Heart right ventricle (tissue), 16 donors: ENCODE measurements around the gene AATF. TPM values are rescaled to one million over a fixed set of nuclear protein-coding genes. Genes with fewer than 3 reads are reported as not detected.
A peak's percentile ranks its signal among the peaks of the same experiment; 100 is the strongest.

Experiments used
- ATAC-seq, 8 donors: fragments of 200-7000 bp; cut with Tn5 transposase; one replicate each; pipeline ENCODE4 v1.9.1; 2020; ENCODE audit warnings: mild to moderate bottlenecking in 8 of 8, moderate library complexity in 8 of 8, moderate number of reproducible peaks in 1 of 8
- DNase-seq, 2 donors: peaks; one replicate each; pipeline ENCODE4 v3.0.0-alpha.2; 2020
- H3K27ac ChIP-seq, 10 donors: fragments of 200-600 bp; sonication (generic) in 2 of 10; one replicate each; pipeline versions ENCODE4 v1.5.0 to v1.8.0; 2020 to 2022; ENCODE audit warnings: mild to moderate bottlenecking in 3 of 10
- H3K27me3 ChIP-seq, 7 donors: fragments of 200-600 bp; one replicate each; pipeline ENCODE4 v1.8.0; 2021 to 2022; ENCODE audit warnings: mild to moderate bottlenecking in 2 of 7
- H3K36me3 ChIP-seq, 9 donors: fragments of 200-600 bp; sonication (generic) in 1 of 9; one replicate each; pipeline versions ENCODE4 v1.5.0 to v1.8.0; 2020 to 2022; ENCODE audit warnings: mild to moderate bottlenecking in 2 of 9
- H3K4me1 ChIP-seq, 9 donors: fragments of 200-600 bp; sonication (generic) in 1 of 9; one replicate each; pipeline versions ENCODE4 v1.5.0 to v1.8.0; 2020 to 2022; ENCODE audit warnings: mild to moderate bottlenecking in 4 of 9
- H3K4me3 ChIP-seq, 10 donors: fragments of 200-600 bp; sonication (generic) in 2 of 10; one replicate each; pipeline versions ENCODE4 v1.5.0 to v1.8.0; 2020 to 2022; ENCODE audit warnings: mild to moderate bottlenecking in 7 of 10, moderate library complexity in 2 of 10
- H3K9me3 ChIP-seq, 11 donors: fragments of 200-600 bp in 10 of 11; sonication (generic) in 2 of 11; one replicate each; pipeline versions ENCODE4 v1.5.0 to v1.8.0; 2013 to 2022; ENCODE audit warnings: mild to moderate bottlenecking in 2 of 11, control low read depth in 1 of 11, moderate library complexity in 1 of 11
- WGBS, 2 donors: extraction: QIAGEN DNeasy Blood & Tissue Kit; methylation state at CpG; one replicate each; pipeline ENCODE4 v1.1.7; 2013; ENCODE audit warnings: inconsistent platforms in 1 of 2; 5-methylcytosine and 5-hydroxymethylcytosine counted together
- intact Hi-C, 10 donors: fragments of 100-400 bp; cut with DNase I; formaldehyde crosslinking; loops; one replicate each; pipeline versions ENCODE4 v1.11.1 to v1.14.2; 2022
- polyA plus RNA-seq, 2 donors: library from polyadenylated mRNA; stranded (reverse); fragments of 200-250 nt; gene quantifications; one replicate each; pipeline ENCODE4 v1.2.3, GENCODE V29; 2013
- total RNA-seq, 10 donors: library from RNA; stranded (reverse); fragmentation: NEBNext Ultra II Directional in 3 of 10; extraction: Animal tissue kit (Norgen Biotek cat#: 25700) in 3 of 10; gene quantifications; one replicate each; pipeline versions ENCODE4 v1.2.1 to v1.2.4, GENCODE V29; 2021 to 2023
- TF ChIP-seq, protein P1 (sequence below), 9 donors: fragments of 200-600 bp; sonication (generic) in 2 of 9; IDR thresholded peaks; one replicate each; pipeline versions ENCODE4 v1.5.0 to v1.8.0; 2021 to 2022; ENCODE audit warnings: antibody characterized with exemption in 9 of 9, mild to moderate bottlenecking in 5 of 9, moderate library complexity in 1 of 9
- donor health status: Arrhythmogenic right ventricular cardiomyopathy.
- donor health status: ischemic (EF 13 %, LVEDD 7.1; RV severe dilation, severe dysfunction).
- donor health status: healthy with polysubstance abuse.
- donor health status: DM: no; HTN: yes; CAD: no.
- donor health status: DM: no; HTN: no; CAD: no.
- donor health status: ischemic (EF 25% LVEDD 6.9; RV normal size, moderate dysfunction).
- donor health status: ischemic (EF 25% LVEDD 5.7; RV mildly dilated, moderate dysfunction).
- donor health status: healthy.
- donor health status: DM: yes; HTN: yes; CAD: no.
- donor health status: Ischemic cardiomyopathy.
- donor health status: ischemic (EF 35%, LVEDD 5.7; RV mildly dilated, moderate dysfunction).
- donor health status: nonischemic (EF 11% LVEDD 7.7; RV severe dilation, severe dysfunction).
- donor health status: DM: yes; HTN: yes; CAD: no.
- donor health status: PGD.
- donor health status: ischemic (EF 29% LVEDD 5.4; RV normal size, mild dysfunction).
- donor health status: nonischemic (EF 23%, LVEDD 6.1; RV moderate dilation, normal function).

AATF gene
- total and polyA plus RNA-seq, 12 donors: 19.9 to 35.5 (median 26.0) TPM

DNA sequence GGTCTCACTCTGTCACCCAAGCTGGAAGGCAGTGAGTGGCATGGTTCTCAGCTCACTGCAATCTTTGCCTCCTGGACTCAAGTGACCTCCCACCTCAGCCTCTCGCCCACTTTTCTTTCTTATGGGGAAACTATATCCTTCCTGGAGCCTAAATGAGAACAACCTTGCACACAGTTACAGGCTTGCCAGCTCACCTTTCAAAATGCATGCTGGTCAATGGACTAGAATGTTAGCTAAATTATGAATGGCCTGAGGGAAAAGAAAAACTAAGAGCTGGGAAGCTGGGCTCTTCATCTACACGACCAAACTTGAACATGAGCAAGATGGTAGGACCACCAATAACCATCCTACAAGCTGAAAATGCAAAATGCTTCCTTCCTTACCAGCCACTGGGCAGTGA, 22.1 kb upstream of the AATF start:
- WGBS, 2 donors: 72 to 79% methylated on average over 2 of the region's 2 CpGs
- ATAC-seq (no peak), DNase-seq (no peak)
- Histone ChIP-seq H3K4me3 (no peak overlapping the region), H3K36me3 (no peaks in the 10 kb centered on the region), H3K27me3 (peaks cover 16 to 100% (median 92%) of the 10 kb centered on the region in 7 donors), H3K4me1 (peaks cover 0 to 11% (median 4%) of the 10 kb centered on the region in 9 donors), H3K9me3 (no peaks in the 10 kb centered on the region), H3K27ac (no peak overlapping the region)
- intact Hi-C loops: loop anchor here in 1 of 10 donors (5.0 kb wide), 1 partner anchor 34 kb away; no protein-coding TSS in a partner anchor
- TF ChIP-seq, protein P1, sequence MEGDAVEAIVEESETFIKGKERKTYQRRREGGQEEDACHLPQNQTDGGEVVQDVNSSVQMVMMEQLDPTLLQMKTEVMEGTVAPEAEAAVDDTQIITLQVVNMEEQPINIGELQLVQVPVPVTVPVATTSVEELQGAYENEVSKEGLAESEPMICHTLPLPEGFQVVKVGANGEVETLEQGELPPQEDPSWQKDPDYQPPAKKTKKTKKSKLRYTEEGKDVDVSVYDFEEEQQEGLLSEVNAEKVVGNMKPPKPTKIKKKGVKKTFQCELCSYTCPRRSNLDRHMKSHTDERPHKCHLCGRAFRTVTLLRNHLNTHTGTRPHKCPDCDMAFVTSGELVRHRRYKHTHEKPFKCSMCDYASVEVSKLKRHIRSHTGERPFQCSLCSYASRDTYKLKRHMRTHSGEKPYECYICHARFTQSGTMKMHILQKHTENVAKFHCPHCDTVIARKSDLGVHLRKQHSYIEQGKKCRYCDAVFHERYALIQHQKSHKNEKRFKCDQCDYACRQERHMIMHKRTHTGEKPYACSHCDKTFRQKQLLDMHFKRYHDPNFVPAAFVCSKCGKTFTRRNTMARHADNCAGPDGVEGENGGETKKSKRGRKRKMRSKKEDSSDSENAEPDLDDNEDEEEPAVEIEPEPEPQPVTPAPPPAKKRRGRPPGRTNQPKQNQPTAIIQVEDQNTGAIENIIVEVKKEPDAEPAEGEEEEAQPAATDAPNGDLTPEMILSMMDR (IDR thresholded peaks at IDR 0.05): no peak

DNA sequence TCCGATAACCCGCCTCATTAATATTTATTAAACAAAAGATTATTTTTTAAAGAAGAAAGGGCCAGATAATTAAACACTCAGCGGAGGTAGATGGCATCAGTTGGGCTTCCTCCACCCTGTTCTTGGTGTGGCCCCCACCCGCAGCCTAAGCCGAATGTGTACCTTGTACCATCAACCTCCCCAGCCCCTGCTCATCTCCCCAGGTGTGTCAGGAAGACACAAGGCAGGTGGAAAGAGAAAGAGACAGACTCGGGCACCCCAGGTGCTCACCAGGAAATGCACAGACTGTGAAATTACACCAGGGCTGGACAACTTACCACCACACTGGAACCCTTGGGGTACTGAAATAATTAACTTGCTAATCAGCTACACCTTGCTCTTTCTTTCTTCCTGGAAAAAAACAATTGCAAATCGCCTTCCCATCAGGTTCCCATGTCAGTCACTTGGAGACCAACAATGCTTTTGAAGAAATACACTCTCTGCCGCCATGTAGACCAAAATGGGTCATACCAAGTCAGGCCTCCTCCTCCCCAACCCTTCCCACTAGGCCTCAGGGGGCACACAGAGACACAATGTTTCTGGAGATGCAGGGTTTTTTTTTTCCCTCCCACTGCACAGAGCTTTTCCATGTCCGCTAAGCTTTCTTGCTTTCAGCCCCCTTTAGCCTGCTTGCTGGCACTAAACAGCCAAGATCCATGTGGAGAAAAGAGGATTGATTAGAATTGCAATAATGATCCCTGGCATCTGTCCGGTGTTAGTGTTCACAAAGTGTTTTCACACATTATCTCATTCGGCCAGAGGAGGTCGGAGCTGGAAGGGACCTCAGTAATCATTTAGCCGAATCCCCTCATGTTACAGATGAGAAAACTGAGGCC, 20.0 kb upstream of the AATF start:
- Histone ChIP-seq H3K4me3 (peak overlapping the region in 1 of 10 donors; percentile 26), H3K27me3 (peaks cover 34 to 100% (median 92%) of the 10 kb centered on the region in 7 donors), H3K36me3 (no peaks in the 10 kb centered on the region), H3K4me1 (peaks cover 1 to 30% (median 22%) of the 10 kb centered on the region in 9 donors), H3K27ac (no peak overlapping the region), H3K9me3 (no peaks in the 10 kb centered on the region)
- TF ChIP-seq, protein P1 (IDR thresholded peaks at IDR 0.05): no peak
- no peak for ATAC-seq
- intact Hi-C loops: loop anchor here in 1 of 10 donors (5.0 kb wide), 1 partner anchor 36 kb away; no protein-coding TSS in a partner anchor
- 50 to 59% methylated on average over 13 of the region's 13 CpGs for WGBS, 2 donors
- no peak for DNase-seq

DNA sequence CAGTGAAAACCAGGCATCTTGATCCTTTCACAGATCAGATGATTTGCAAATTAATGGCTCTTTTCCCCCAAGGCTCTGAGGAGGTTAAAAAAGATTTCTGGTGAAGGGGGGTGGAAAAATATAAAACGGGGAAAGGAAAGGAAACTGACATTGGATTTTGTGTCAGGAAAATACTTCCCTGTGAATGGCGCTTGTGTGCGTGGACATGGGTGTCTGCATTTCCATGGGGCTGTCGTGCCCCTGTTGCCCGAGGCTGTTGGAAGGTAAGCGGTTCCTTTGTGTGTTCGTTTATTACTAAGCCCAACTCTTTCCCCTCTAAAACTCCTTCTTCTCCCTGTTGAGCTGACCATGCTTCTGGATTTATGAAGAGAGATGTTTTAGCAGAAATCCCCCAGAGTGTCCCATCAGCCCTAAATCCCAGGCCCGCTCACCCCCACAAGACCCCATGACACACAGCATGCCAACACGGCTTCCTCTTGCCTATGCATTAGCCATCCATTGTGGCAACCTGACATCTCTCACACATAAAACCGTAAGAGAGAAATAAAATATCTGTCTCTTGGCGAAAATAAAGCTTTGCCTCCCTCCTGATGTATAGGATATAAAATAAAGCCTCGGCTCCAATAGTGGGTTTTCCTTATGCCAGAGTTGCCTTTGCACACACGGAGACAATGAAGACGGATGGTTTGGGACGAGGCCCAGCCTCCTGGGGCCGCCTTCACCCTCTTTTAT, 18.7 kb upstream of the AATF start:
- TF ChIP-seq, protein P1 (IDR thresholded peaks at IDR 0.05): no peak
- intact Hi-C loops: loop anchor here in 1 of 10 donors (5.0 kb wide), 1 partner anchor 38 kb away; no protein-coding TSS in a partner anchor
- Histone ChIP-seq H3K9me3 (no peaks in the 10 kb centered on the region), H3K27ac (no peak overlapping the region), H3K4me3 (no peak overlapping the region), H3K36me3 (no peaks in the 10 kb centered on the region), H3K4me1 (peaks cover 7 to 43% (median 35%) of the 10 kb centered on the region in 9 donors), H3K27me3 (peaks cover 47 to 100% (median 97%) of the 10 kb centered on the region in 7 donors)
- ATAC-seq (no peak), DNase-seq (no peak)
- WGBS, 2 donors: 53 to 59% methylated on average over 16 of the region's 16 CpGs

DNA sequence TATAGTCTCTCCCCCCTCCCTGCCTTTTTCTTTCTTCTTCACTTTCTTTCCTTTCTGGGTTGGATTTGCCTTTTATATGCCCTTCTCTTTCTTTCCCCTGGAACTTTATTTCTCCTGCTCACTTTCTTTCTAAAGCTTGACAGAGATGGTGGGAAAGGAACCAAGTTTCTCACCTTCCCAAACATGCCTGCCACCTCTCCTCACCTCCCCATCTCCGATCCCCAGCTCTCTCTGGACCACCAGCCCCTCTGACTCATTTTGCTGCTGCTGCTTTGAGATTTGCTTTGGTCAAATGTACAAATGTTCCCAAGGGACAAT, 18.2 kb upstream of the AATF start:
- H3K27me3 ChIP-seq: peaks cover 52 to 100% (median 97%) of the 10 kb centered on the region in 7 donors
- H3K4me1 ChIP-seq: peaks cover 10 to 48% (median 40%) of the 10 kb centered on the region in 9 donors

More for the DNA sequence above, 18.2 kb upstream of the AATF start:
- ATAC-seq: no peak
- WGBS, 2 donors: 65 to 69% methylated on average over 1 of the region's 1 CpG
- Histone ChIP-seq H3K9me3 (no peaks in the 10 kb centered on the region), H3K4me3 (no peak overlapping the region), H3K36me3 (no peaks in the 10 kb centered on the region), H3K27ac (no peak overlapping the region)
- DNase-seq: no peak
- TF ChIP-seq, protein P1 (IDR thresholded peaks at IDR 0.05): no peak
- intact Hi-C loops: no loop called here
